Measurements from ENCODE around the gene PSME4.

The PSME4 gene, protein sequence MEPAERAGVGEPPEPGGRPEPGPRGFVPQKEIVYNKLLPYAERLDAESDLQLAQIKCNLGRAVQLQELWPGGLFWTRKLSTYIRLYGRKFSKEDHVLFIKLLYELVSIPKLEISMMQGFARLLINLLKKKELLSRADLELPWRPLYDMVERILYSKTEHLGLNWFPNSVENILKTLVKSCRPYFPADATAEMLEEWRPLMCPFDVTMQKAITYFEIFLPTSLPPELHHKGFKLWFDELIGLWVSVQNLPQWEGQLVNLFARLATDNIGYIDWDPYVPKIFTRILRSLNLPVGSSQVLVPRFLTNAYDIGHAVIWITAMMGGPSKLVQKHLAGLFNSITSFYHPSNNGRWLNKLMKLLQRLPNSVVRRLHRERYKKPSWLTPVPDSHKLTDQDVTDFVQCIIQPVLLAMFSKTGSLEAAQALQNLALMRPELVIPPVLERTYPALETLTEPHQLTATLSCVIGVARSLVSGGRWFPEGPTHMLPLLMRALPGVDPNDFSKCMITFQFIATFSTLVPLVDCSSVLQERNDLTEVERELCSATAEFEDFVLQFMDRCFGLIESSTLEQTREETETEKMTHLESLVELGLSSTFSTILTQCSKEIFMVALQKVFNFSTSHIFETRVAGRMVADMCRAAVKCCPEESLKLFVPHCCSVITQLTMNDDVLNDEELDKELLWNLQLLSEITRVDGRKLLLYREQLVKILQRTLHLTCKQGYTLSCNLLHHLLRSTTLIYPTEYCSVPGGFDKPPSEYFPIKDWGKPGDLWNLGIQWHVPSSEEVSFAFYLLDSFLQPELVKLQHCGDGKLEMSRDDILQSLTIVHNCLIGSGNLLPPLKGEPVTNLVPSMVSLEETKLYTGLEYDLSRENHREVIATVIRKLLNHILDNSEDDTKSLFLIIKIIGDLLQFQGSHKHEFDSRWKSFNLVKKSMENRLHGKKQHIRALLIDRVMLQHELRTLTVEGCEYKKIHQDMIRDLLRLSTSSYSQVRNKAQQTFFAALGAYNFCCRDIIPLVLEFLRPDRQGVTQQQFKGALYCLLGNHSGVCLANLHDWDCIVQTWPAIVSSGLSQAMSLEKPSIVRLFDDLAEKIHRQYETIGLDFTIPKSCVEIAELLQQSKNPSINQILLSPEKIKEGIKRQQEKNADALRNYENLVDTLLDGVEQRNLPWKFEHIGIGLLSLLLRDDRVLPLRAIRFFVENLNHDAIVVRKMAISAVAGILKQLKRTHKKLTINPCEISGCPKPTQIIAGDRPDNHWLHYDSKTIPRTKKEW (N-terminal part only)

DNA sequence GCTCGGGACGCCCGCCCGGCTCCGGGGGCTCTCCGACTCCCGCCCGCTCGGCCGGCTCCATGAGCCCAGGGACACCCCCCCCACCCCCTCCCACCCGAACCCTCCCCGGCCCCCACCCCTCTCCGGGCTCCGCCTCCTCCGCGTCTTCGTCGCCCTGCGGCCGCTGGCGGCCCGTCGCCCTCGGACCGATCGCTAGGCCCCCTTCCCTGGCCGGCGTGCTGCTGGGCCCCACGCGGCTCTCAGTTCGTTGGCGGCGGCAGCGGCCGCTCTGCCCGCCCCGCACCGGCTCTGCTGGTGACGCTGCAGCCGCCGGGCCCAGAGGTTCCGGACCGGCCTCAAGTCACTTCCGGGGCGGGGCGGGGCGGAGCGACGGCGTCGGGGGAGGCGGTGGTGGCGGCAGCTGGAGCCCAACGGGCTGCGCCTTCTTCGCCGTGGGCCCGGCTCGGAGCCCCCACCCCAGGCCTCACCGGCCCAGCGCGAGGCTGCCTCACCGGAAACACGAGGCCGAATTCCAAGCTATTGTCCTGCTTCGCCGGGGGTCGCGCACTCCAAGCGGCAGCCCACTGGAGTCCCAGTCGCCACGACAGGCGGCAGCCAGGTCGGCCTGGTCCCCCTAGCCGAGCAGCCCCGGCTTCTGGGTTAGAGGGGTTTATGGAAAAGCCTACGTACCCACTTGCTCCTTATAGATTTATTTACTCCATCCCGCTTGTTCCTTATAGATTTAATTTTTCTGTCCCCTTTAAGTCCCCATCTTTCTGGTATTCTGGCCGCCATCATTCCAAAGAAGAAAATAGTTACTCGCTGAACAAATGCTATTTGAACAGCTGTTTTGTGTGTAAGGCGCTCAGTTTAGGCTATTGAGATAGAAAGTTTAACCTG is at the start of gene PSME4:
TSS of gene PSME4 (minus strand) at position 270 of the 879 bp plus-strand sequence. CDS start at position 61, 209 bp downstream.
- in situ Hi-C loops (cut with MboI; ENCODE audit: low sequenced_read_pairs): no loop called here

DNA sequence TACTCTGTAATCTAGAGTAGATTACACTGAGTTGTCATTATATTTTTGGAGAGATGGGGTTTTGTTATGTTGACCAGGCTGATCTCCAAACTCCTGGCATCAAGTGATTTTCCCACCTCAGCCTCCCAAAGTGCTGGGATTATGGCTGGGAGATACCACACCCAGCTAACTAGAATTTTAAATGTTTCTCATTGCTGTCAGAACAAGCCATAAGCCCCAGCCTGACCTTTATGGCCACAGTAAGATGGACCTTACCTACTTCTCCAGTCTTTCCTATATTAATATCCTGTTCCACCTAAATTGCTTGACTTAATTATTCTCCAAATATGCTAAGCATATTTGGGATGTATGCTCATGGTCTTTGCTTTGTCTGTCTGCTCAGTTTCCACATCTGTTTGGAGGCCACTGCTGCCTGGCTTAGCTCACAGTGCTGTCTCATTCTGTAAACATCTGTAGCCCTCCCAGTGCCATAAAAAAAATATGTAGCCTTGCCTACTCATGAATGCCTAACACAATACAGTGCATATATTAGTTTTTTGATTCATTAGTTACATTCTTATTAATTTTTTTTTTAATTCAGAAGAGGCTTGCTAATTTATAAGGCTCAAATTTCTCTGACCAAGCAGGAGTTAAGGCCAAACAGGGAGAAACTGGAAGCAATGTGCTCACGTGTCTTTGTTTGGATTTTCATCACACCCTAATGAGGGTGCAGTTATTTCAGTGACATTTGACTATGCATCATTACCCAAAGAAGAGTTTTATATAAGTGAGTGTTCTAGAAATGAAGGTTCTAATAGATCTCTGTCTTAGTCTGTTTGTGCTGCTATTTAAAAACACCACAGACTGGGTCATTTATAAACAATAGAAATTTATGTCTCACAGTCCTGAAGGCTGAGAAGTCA is 45.3 kb upstream of the PSME4 start:
- in situ Hi-C loops (cut with MboI; ENCODE audit: low sequenced_read_pairs): no loop called here

DNA sequence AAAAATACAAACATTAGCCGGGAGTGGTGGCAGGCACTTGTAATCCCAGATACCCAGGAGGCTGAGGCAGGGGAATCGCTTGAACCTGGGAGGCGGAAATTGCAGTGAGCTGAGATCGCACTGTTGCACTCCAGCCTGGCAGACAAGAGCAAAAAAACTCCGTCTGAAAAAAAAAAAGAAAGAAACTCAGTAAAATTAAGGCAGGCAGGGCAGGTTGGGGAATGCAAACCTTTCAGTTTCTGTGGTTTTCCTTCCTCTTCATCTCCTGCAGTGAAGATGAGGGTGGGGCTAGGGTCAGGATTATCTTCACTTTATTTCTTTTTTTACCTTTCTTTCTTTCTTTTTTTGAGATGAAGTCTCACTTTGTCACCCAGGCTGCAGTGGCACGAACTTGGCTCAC is 43.2 kb upstream of the PSME4 start:
- in situ Hi-C loops (cut with MboI; ENCODE audit: low sequenced_read_pairs): no loop called here

- in situ Hi-C loops (cut with MboI; ENCODE audit: low sequenced_read_pairs): no loop called here
Observed at GRCh38 chr2:54012538-54013141, 41.8 kb upstream of the PSME4 start.

DNA sequence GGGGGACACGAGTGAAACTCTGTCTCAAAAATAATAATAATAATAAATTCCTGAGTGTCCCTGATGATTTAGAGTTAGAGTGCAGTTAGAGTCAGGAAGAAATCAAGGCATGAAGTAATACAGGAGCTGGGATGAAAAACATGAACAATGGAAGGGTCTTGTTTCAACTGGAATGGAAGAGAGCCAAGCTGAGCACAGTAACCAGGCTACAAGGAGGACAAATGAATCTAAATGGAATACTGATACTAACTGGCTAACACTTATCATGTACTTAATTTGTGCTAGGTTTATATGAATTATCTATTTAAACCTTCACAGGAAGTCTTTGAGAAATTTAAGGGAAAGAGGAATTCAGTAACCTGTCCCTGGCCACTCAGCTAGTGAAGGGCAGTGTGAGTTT is 38.8 kb upstream of the PSME4 start:
- in situ Hi-C loops (cut with MboI; ENCODE audit: low sequenced_read_pairs): no loop called here

GRCh38 chr2:54008439-54008838 is 37.6 kb upstream of the PSME4 start:
- in situ Hi-C loops (cut with MboI; ENCODE audit: low sequenced_read_pairs): no loop called here

- in situ Hi-C loops (cut with MboI; ENCODE audit: low sequenced_read_pairs): no loop called here
Observed at GRCh38 chr2:54000524-54000923, 29.7 kb upstream of the PSME4 start.

GRCh38 chr2:54000122-54000521 is 29.3 kb upstream of the PSME4 start:
- in situ Hi-C loops (cut with MboI; ENCODE audit: low sequenced_read_pairs): no loop called here

DNA sequence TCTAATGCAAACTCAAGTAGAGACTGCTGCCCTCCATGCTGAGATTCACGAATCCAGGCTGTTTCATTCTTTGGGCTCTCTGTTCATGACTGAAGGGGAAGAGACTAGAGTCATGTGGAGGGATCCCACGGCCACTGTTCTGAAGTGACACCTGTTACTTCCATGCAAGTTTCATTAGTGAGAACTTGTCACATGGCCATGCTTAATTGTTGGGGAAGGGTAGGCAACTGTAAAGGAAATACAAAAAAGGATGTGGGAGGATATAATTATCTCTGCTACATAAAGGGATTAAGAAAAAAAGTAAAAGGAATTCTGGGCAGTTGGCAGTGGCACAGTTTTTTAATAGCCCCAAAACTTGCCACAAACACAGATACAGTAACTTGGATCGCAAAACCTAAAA is 28.0 kb upstream of the PSME4 start:
- in situ Hi-C loops (cut with MboI; ENCODE audit: low sequenced_read_pairs): no loop called here

- in situ Hi-C loops (cut with MboI; ENCODE audit: low sequenced_read_pairs): no loop called here
Observed at GRCh38 chr2:53994818-53995808, 24.3 kb upstream of the PSME4 start.

DNA sequence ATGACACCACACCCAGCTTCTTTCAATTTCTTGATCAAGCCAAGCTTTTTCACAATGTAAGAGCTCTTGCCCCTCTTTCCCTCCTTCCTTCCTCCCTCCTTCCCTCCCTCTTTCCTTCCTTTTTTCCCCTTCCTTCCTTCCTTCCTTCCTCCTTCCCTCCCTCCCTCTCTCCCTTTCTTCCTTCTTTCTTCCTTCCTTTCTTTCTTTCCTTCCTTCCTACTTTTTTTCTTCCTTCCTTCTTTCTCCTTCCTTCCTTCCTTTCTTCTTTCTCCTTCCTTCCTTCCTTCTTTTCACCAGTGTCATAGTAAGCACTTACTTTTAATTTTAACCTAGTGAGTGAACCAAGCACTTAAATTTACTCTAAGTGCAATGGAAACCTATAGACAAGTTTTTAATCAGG is 21.2 kb upstream of the PSME4 start:
- in situ Hi-C loops (cut with MboI; ENCODE audit: low sequenced_read_pairs): no loop called here

DNA sequence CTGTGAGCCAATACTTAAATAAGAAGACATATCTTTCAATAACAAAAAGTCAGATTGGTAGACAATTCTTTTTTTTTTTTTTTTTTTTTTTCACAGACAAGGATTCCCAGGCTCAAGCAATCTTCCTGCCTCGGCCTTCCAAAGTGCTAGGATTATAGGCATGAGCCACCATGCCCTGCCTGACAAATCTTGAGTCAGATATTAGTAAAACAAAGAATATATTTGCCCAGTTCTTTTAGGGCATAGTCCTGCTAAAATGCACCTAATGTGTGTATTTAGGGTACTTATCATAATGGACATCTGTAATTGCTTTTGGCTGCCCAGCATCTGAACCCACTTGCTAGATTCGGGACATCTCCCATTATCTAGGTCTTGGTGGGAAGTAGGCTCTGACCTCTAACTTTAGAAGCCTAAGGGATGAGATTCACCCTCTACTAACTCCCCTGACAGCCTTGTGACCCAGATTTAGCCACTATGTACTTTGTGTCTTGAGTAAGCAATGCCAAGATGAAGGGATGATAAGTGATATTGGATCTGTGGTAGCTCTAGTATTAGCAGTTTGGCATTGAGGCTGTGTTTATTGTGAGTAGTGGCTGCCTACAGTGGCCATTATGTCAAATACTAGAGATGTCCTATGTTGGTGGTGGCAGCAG is 18.5 kb upstream of the PSME4 start:
- in situ Hi-C loops (cut with MboI; ENCODE audit: low sequenced_read_pairs): no loop called here

DNA sequence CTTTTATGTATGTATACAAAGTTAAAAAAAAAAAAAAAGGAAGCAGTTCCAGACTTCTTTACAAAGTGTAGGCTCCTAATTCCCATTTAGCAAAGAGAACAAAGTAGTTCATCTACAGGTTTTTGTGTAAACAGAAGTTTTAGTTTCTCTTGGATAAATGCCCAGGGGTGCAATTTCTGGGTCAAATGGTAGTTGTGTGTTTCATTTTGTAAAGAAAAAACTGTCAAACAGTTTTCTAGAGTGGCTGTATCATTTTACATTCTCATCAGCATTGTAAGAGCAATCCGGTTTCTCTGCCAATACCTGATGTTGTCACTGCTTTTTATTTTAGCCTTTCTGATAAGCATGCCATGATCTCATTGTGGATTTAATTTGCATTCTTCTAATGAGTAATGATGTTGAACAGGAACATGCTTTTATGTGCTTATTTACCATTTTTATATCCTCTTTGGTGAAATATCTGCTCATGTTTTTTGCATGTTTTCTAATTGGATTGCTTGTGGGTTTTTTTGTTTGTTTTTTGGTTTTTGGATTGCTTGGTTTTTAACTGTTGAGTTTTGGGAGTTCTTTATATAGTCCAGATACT is 16.6 kb upstream of the PSME4 start:
- in situ Hi-C loops (cut with MboI; ENCODE audit: low sequenced_read_pairs): no loop called here

GRCh38 chr2:53985646-53986045 is 14.9 kb upstream of the PSME4 start:
- in situ Hi-C loops (cut with MboI; ENCODE audit: low sequenced_read_pairs): no loop called here

DNA sequence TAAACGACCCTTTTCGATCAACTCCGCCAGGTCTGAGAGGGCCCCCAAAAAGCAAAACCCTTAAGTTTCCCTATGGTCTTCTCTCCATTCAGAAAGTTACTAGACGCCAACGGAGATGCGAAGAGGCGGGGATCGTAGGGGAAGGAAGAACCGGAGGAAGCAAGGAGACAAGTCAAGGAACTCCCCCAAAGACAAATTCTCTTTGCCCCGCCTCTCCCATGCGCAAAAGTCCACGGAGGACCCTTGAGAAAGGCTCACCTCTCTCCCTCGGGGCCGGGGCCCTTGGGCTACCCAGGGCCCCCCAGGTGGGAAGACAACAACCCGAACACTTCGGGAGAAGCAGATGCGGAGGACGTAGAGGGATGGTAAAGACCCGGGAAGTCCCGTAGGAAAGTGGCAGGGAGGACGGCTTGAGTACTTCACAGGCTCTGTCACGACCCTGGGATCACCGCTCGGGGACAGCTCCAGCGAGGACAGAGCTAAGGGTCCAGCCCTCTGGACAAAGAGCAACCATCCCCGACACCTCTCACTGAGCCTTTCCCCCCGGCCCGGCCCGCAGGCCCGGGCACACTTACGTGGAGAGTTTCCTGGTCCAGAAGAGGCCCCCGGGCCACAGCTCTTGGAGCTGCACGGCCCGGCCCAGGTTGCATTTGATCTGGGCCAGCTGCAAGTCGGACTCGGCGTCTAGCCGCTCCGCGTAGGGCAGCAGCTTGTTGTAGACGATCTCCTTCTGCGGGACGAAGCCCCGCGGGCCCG is 647 bp downstream of the PSME4 start:
- in situ Hi-C loops (cut with MboI; ENCODE audit: low sequenced_read_pairs): no loop called here

Measured in hTERT RPE-1 (cell line).